ENCODE data around the gene CEP57L1. TPM values are rescaled to one million over a fixed set of nuclear protein-coding genes. Genes with fewer than 3 reads are reported as not detected.

Gene CEP57L1
- total and polyA plus RNA-seq, 10 of the 15 experiments (the other 5 are each of a cell fraction or from before 2014, with no cell fraction given) = 12.7 to 30.5 (median 21.9) TPM

DNA sequence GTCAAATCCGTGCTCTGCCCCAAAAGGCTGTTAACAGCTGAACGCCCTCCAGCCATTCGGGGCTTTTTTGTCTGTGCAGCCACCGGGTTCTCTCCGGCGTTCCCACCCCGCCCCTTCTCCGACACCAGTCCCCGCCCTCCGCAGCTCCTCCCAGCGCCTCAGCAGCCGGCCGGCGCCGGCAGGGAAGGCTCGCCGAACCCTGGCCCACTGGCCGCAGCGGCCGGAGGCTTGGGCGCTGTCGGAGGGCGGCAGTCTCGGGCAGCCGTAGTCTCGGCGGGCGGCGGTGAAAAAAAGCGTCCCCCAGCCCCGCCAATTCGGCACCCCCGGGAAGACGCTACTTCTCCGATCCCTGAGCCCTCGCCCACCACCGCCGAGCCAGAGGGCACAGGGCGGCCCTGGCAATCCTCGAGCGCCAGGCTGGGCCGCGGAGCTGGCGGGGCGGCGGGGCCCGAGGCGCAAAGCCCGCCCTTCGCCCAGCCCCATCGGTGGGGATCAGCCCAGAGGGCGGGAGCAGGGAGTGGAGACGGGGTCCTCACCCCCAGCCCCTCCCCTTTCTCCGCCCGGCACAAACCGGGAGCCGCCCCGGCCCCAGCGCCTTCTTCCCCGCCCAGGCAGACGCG, 781 bp upstream of the CEP57L1 start, which contains the start of gene SESN1 (continued):
- TF ChIP-seq JUND (IDR thresholded peaks at IDR 0.05; ENCODE audit: low read depth, low read length) (no peak), SMAD5 (IDR thresholded peaks at IDR 0.05; ENCODE audit: low read depth) (no peak), RELA (IDR thresholded peaks at IDR 0.05; ENCODE audit: borderline replicate concordance, partially characterized antibody) (peak; percentile 64), RB1 (IDR thresholded peaks at IDR 0.05; ENCODE audit: borderline replicate concordance) (peak; percentile 87; the same call in 1 of the 2 replicates), RCOR1 (conservative IDR thresholded peaks at IDR 0.05; ENCODE audit: low read depth, low read length) (no peak), WRNIP1 (IDR thresholded peaks at IDR 0.05; ENCODE audit: borderline replicate concordance, low read depth, low read length) (no peak), CBX3 (IDR thresholded peaks at IDR 0.05; ENCODE audit: borderline replicate concordance, low read depth) (no peak), PAX5 (IDR thresholded peaks at IDR 0.05; ENCODE audit: borderline replicate concordance, low read depth, low read length) (no peak)
- TF ChIP-seq, protein P1, sequence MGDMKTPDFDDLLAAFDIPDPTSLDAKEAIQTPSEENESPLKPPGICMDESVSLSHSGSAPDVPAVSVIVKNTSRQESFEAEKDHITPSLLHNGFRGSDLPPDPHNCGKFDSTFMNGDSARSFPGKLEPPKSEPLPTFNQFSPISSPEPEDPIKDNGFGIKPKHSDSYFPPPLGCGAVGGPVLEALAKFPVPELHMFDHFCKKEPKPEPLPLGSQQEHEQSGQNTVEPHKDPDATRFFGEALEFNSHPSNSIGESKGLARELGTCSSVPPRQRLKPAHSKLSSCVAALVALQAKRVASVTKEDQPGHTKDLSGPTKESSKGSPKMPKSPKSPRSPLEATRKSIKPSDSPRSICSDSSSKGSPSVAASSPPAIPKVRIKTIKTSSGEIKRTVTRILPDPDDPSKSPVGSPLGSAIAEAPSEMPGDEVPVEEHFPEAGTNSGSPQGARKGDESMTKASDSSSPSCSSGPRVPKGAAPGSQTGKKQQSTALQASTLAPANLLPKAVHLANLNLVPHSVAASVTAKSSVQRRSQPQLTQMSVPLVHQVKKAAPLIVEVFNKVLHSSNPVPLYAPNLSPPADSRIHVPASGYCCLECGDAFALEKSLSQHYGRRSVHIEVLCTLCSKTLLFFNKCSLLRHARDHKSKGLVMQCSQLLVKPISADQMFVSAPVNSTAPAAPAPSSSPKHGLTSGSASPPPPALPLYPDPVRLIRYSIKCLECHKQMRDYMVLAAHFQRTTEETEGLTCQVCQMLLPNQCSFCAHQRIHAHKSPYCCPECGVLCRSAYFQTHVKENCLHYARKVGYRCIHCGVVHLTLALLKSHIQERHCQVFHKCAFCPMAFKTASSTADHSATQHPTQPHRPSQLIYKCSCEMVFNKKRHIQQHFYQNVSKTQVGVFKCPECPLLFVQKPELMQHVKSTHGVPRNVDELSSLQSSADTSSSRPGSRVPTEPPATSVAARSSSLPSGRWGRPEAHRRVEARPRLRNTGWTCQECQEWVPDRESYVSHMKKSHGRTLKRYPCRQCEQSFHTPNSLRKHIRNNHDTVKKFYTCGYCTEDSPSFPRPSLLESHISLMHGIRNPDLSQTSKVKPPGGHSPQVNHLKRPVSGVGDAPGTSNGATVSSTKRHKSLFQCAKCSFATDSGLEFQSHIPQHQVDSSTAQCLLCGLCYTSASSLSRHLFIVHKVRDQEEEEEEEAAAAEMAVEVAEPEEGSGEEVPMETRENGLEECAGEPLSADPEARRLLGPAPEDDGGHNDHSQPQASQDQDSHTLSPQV (IDR thresholded peaks at IDR 0.05) = no peak
